A673 (cell line): ENCODE measurements around the gene ADCY3.

Experiments
- CTCF ChIP-seq: fragments of 300-800, 200-600 bp; sonication (generic); conservative IDR thresholded peaks from 2 replicates; pipeline ENCODE4 v1.5.1; 2017; ENCODE audit warnings: low read depth, mild to moderate bottlenecking, antibody characterized with exemption, low read length, moderate library complexity, mixed read lengths
- EZH2 ChIP-seq: fragments of 200-600 bp; sonication (generic); IDR thresholded peaks from 2 replicates; pipeline ENCODE4 v1.6.1; 2017; ENCODE audit warnings: borderline replicate concordance, low read depth, mild to moderate bottlenecking, mixed read lengths, antibody characterized with exemption, low read length; ENCODE audit not compliant: poor library complexity, severe bottlenecking

- TF ChIP-seq EZH2 (no peak), CTCF (no peak)
These were observed 32.6 kb downstream of the ADCY3 start for GRCh38 chr2:24887307-24887874.
